Upper lobe of left lung (tissue), 4 donors: Measurements from ENCODE around the gene CLEC16A.

Experiments
- CTCF ChIP-seq, 6 experiments: fragments of 450-650 bp in 4 of 6; fragments of 200-600 bp in 2 of 6; sonication (generic) in 2 of 6; IDR thresholded peaks; one replicate each; pipeline ENCODE4 v1.5.1; 2016 to 2019; ENCODE audit warnings: antibody characterized with exemption in 6 of 6
- POLR2A ChIP-seq, 4 donors: fragments of 450-650 bp; IDR thresholded peaks; one replicate each; pipeline ENCODE4 v1.5.1; 2016 to 2017; ENCODE audit warnings: antibody characterized with exemption in 4 of 4, mild to moderate bottlenecking in 2 of 4

GRCh38 chr16:11167581-11167980, 223.2 kb downstream of the CLEC16A start:
- no peak for TF ChIP-seq CTCF (IDR thresholded peaks at IDR 0.05)
- TF ChIP-seq POLR2A (IDR thresholded peaks at IDR 0.05), result no peak
